ENCODE measurements around the gene PTPRN2. TPM values are rescaled to one million over a fixed set of nuclear protein-coding genes. Genes with fewer than 3 reads are reported as not detected.

Gene PTPRN2
- total and polyA plus RNA-seq, 8 donors = 12.2 to 49.2 (median 31.8) TPM

DNA sequence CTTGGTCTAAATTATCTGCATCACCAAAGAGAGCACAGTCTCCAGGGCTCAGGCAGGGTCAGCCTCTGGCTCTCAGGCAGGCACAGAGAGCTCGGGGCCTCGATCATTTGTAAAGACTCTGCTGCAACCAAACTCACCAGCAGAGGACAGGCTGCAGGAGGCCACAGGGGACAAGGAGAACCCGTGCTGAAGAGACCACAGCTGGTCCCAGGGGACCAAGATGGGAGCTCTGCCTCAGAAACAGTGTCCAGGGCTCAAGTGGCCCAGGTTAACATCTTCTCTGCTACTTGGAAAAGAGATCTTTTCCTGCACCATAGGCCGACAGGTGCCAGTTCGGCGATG is 543.2 kb downstream of the PTPRN2 start:
- no peaks in the 10 kb centered on the region for H3K27me3 ChIP-seq
- peaks cover 0 to 3% (median 0%) of the 10 kb centered on the region in 3 donors for H3K4me1 ChIP-seq
- intact Hi-C loops (cut with DNase I) = no loop called here
- H3K27ac ChIP-seq = no peak overlapping the region
- no peaks in the 10 kb centered on the region for H3K36me3 ChIP-seq
- TF ChIP-seq, protein P1, sequence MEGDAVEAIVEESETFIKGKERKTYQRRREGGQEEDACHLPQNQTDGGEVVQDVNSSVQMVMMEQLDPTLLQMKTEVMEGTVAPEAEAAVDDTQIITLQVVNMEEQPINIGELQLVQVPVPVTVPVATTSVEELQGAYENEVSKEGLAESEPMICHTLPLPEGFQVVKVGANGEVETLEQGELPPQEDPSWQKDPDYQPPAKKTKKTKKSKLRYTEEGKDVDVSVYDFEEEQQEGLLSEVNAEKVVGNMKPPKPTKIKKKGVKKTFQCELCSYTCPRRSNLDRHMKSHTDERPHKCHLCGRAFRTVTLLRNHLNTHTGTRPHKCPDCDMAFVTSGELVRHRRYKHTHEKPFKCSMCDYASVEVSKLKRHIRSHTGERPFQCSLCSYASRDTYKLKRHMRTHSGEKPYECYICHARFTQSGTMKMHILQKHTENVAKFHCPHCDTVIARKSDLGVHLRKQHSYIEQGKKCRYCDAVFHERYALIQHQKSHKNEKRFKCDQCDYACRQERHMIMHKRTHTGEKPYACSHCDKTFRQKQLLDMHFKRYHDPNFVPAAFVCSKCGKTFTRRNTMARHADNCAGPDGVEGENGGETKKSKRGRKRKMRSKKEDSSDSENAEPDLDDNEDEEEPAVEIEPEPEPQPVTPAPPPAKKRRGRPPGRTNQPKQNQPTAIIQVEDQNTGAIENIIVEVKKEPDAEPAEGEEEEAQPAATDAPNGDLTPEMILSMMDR (IDR thresholded peaks at IDR 0.05) = no peak
- ATAC-seq = no peak
- FAIRE-seq = no peak
- H3K4me3 ChIP-seq = no peak overlapping the region
- H3K9me3 ChIP-seq = no peaks in the 10 kb centered on the region
- 69 to 71% methylated on average over 6 of the region's 6 CpGs for WGBS, 2 donors
- no peak for DNase-seq

DNA sequence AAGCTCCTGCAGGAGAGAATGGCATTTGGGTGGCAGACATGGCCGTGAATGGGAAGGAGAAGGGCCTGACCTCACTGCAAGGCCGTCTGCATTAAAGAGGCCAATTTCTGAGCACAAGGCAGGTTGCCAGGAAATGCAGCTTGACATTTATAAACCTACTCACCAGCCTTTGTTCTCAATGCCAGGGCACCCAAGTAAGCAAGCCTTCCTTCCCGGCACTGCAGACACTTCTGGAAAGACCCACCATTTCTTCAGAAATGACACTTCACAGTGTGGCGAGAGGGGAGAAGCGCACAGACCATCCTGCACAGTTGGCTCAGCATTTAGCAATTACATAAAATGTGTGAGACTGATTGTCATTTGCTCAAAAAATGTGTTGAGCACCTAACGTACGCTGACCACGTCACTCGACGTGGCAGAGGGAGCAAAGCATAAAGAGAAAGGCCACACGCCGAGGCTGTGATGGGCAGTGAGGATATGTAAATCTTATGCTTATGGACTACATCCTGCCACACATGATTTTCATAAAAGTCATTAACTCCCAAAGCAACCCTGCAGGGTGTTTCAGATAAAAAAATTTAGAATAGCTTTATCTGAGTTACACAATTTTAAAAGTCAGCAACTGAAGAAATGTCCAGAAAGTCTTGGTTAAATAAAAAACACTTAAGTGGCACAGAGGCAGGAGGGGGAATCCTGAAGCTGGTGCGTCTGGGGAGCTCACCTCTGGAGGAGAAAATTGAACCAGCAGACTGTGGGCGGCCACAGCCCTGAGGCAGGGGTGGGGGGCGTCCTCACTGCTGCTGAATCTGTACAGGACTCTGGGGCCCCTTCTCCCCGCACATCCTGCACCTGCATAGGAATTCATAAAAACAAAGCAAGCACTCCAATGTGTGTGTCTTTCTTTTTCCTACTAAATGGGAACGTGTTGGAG is 543.8 kb downstream of the PTPRN2 start:
- intact Hi-C loops (cut with DNase I) = no loop called here
- no peak for FAIRE-seq
- H3K27me3 ChIP-seq = no peaks in the 10 kb centered on the region
- H3K9me3 ChIP-seq = no peaks in the 10 kb centered on the region
- H3K36me3 ChIP-seq = no peaks in the 10 kb centered on the region
- TF ChIP-seq, protein P1 (IDR thresholded peaks at IDR 0.05) = no peak
- ATAC-seq = peak in 3 of 4 donors; percentile 60 to 80 (median 64)
- H3K27ac ChIP-seq = no peak overlapping the region
- WGBS, 2 donors = 67 to 68% methylated on average over 17 of the region's 17 CpGs
- H3K4me1 ChIP-seq = peaks cover 0 to 3% (median 0%) of the 10 kb centered on the region in 3 donors
- DNase-seq = peak in 4 of 6 donors; percentile 19 to 25 (median 20)
- H3K4me3 ChIP-seq = no peak overlapping the region

DNA sequence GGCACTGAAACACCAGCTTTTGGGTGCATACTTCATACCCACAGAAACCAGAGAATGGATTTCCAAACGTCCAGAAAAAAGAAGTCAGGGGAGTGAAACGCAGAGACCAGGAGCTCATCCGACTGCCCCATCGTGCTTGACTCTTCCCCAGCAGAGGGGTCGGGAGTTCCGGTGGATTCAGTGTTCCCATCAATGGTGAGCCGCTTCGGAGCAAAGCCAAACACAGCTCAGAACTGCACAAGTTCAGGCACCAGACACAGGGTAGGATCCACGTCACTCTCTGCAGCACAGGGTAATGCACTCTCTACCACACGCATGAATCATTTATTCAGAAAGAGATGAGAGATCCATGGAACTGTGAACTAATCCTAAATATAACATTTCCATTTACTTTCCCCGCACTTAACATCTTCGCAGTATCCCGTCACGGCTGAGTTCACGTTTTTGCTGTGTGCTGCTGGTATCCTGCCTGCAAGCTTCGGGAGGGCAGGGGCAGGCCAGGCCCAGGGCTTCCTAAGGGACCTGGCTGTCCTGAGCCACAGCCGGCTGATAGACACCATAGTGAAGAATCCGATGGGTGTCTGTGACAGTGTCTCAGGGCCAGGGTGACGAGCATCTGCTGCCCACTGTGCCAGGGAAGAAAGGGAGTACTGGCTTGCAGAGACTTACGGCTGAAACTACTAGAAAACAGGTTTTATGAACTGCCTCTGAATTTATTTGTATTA is 545.3 kb downstream of the PTPRN2 start:
- TF ChIP-seq, protein P1 (IDR thresholded peaks at IDR 0.05) = no peak
- Histone ChIP-seq H3K36me3 (no peaks in the 10 kb centered on the region), H3K4me3 (no peak overlapping the region), H3K27me3 (no peaks in the 10 kb centered on the region), H3K4me1 (peaks cover 0 to 3% (median 0%) of the 10 kb centered on the region in 3 donors), H3K27ac (no peak overlapping the region), H3K9me3 (no peaks in the 10 kb centered on the region)
- 88 to 93% methylated on average over 20 of the region's 20 CpGs for WGBS, 2 donors
- no peak for FAIRE-seq
- peak in 1 of 6 donors; percentile 25 for DNase-seq
- intact Hi-C loops (cut with DNase I) = no loop called here
- no peak for ATAC-seq

DNA sequence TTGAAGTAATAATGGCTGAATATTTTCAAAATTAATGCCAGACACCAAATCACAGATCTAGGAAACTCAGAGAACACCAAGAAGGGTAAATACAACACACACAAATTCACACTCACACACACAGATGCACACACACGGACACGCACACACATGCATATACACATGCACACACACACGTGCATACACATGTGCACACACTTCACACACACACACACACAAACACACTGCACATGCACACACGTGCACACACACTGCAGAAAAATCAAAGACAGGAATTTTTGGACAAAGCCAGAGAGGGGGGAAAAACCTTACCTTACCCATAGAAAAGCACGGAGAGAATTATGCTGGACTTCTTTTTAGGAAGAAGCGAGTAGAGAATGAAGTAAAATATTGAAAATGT is 547.4 kb downstream of the PTPRN2 start:
- no peak overlapping the region for H3K27ac ChIP-seq
- no peak for FAIRE-seq
- H3K4me1 ChIP-seq = peaks cover 0 to 3% (median 0%) of the 10 kb centered on the region in 3 donors
- WGBS, 2 donors = 85 to 95% methylated on average over 6 of the region's 6 CpGs
- no peak overlapping the region for H3K4me3 ChIP-seq
- no peak for ATAC-seq
- peak in 1 of 6 donors; percentile 1 for DNase-seq
- TF ChIP-seq, protein P1 (IDR thresholded peaks at IDR 0.05) = no peak
- no peaks in the 10 kb centered on the region for H3K9me3 ChIP-seq
- H3K27me3 ChIP-seq = no peaks in the 10 kb centered on the region
- intact Hi-C loops (cut with DNase I) = no loop called here
- H3K36me3 ChIP-seq = no peaks in the 10 kb centered on the region
